IMR-90 (cell line): ENCODE data around the gene PKN3. TPM values are rescaled to one million over a fixed set of nuclear protein-coding genes. Genes with fewer than 3 reads are reported as not detected.
"Not testable (repeated sequence)": the region's sequence is repeated elsewhere in the genome, so short reads cannot be mapped to it uniquely, and the experiment has no call there.

Experiments
- ATAC-seq: fragments of 200-7000 bp; cut with Tn5 transposase; 2 replicates; pipeline ENCODE4 v1.9.1; 2020; ENCODE audit warnings: low read depth, mild to moderate bottlenecking, moderate library complexity
- BruUV-seq: library from RNA; stranded (reverse); fragments of 400-500 nt; replicated peaks from 2 replicates; lab custom pipeline; 2021; lab: Mats Ljungman, UMichigan
- CTCF ChIA-PET: fragments of 300-600 bp; formaldehyde crosslinking; extraction: SDS; loops from one replicate; lab custom pipeline; 2021; ENCODE audit warnings: antibody characterized with exemption; lab: Yijun Ruan, JAX
- POLR2A ChIA-PET: fragments of 300-600 bp; sonication (Branson Sonifier 250); formaldehyde crosslinking; loops from one replicate; lab custom pipeline; 2022; ENCODE audit warnings: antibody characterized with exemption; ENCODE audit not compliant: unreplicated experiment; lab: Charles Lee
- DNase-seq: peaks from one replicate; pipeline ENCODE4 v3.0.0; 2013
- H2AFZ ChIP-seq: replicated peaks from 2 replicates; pipeline ENCODE3; 2013; ENCODE audit warnings: low read length, mild to moderate bottlenecking; ENCODE audit not compliant: poor library complexity
- H2AK5ac ChIP-seq: 2 replicates; pipeline ENCODE4 v1.6.1; 2013; ENCODE audit warnings: low read depth, low read length, inconsistent platforms
- H2AK9ac ChIP-seq: replicated peaks from 2 replicates; pipeline ENCODE3; 2013; ENCODE audit warnings: mild to moderate bottlenecking, low read depth, low read length, moderate library complexity; ENCODE audit not compliant: poor library complexity
- H2BK120ac ChIP-seq: 2 replicates; pipeline ENCODE4 v1.6.1; 2013; ENCODE audit warnings: low read depth, low read length, inconsistent platforms
- H2BK15ac ChIP-seq: 3 replicates; pipeline ENCODE4 v1.6.1; 2013; ENCODE audit warnings: low read depth, low read length, inconsistent platforms
- H2BK20ac ChIP-seq: 2 replicates; pipeline ENCODE4 v1.6.1; 2013; ENCODE audit warnings: low read depth, mild to moderate bottlenecking, inconsistent platforms, low read length, moderate library complexity
- H2BK5ac ChIP-seq: 2 replicates; pipeline ENCODE4 v1.6.1; 2013; ENCODE audit warnings: mild to moderate bottlenecking, low read depth, low read length, inconsistent platforms; ENCODE audit not compliant: poor library complexity, severe bottlenecking
- H3K14ac ChIP-seq: replicated peaks from 2 replicates; pipeline ENCODE4 v1.6.1; 2013; ENCODE audit warnings: low read depth, low read length, inconsistent platforms
- H3K18ac ChIP-seq: 2 replicates; pipeline ENCODE4 v1.6.1; 2013; ENCODE audit warnings: low read depth, low read length, control low read depth
- H3K23ac ChIP-seq: 2 replicates; pipeline ENCODE4 v1.6.1; 2013; ENCODE audit warnings: low read depth, low read length, inconsistent platforms
- H3K27ac ChIP-seq: 2 replicates; pipeline ENCODE4 v1.5.1; 2013; ENCODE audit warnings: mild to moderate bottlenecking, control low read depth, low read length; ENCODE audit not compliant: insufficient read depth
- H3K27me3 ChIP-seq: 2 replicates; pipeline ENCODE4 v1.6.1; 2013; ENCODE audit warnings: low read length; ENCODE audit not compliant: control insufficient read depth, insufficient read depth
- H3K36me3 ChIP-seq: 2 replicates; pipeline ENCODE4 v1.6.1; 2013; ENCODE audit warnings: low read length, mixed read lengths; ENCODE audit not compliant: control insufficient read depth, insufficient read depth
- H3K4ac ChIP-seq: 2 replicates; pipeline ENCODE4 v1.6.1; 2013; ENCODE audit warnings: low read depth, low read length, inconsistent platforms
- H3K4me1 ChIP-seq: 2 replicates; pipeline ENCODE4 v1.6.1; 2013; ENCODE audit warnings: low read length, mixed read lengths; ENCODE audit not compliant: control insufficient read depth, insufficient read depth
- H3K4me2 ChIP-seq: 2 replicates; pipeline ENCODE4 v1.6.1; 2013; ENCODE audit warnings: low read depth, mild to moderate bottlenecking, control low read depth, low read length, moderate library complexity
- H3K4me3 ChIP-seq: 2 replicates; pipeline ENCODE4 v1.5.1; 2013; ENCODE audit warnings: low read depth, mild to moderate bottlenecking, control low read depth, low read length, moderate library complexity; ENCODE audit not compliant: insufficient read depth
- H3K56ac ChIP-seq: 2 replicates; pipeline ENCODE4 v1.6.1; 2013; ENCODE audit warnings: low read length, inconsistent platforms; ENCODE audit not compliant: insufficient read depth; ENCODE audit errors: extremely low read depth
- H3K79me1 ChIP-seq, 2 experiments: 2 replicates each; pipeline ENCODE4 v1.6.1; 2013; ENCODE audit warnings: low read length in 2 of 2, inconsistent platforms in 1 of 2, low read depth in 1 of 2
- H3K9ac ChIP-seq: 2 replicates; pipeline ENCODE4 v1.6.1; 2013; ENCODE audit warnings: low read depth, low read length, control low read depth
- H3K9me1 ChIP-seq: 2 replicates; pipeline ENCODE4 v1.6.1; 2013; ENCODE audit warnings: low read length, inconsistent platforms; ENCODE audit not compliant: insufficient read depth
- H3K9me3 ChIP-seq: 2 replicates; pipeline ENCODE4 v1.6.1; 2013; ENCODE audit warnings: low read length; ENCODE audit not compliant: control insufficient read depth, insufficient read depth
- H4K20me1 ChIP-seq: 2 replicates; pipeline ENCODE4 v1.6.1; 2013; ENCODE audit warnings: low read length, inconsistent platforms; ENCODE audit not compliant: insufficient read depth
- H4K5ac ChIP-seq: 2 replicates; pipeline ENCODE4 v1.6.1; 2013; ENCODE audit warnings: mild to moderate bottlenecking, low read depth, low read length, control low read depth
- H4K8ac ChIP-seq, 2 experiments: 2 replicates each; pipeline ENCODE4 v1.6.1; 2013; ENCODE audit warnings: low read depth in 2 of 2, low read length in 2 of 2, control low read depth in 1 of 2, inconsistent platforms in 1 of 2
- H4K91ac ChIP-seq: 2 replicates; pipeline ENCODE4 v1.6.1; 2013; ENCODE audit warnings: low read depth, low read length, inconsistent platforms; ENCODE audit not compliant: insufficient read depth
- WGBS, 2 experiments: methylation state at CpG; one replicate each; pipeline versions ENCODE4 v1.1.5 to v1.1.7; 2013; ENCODE audit warnings: missing lambda C conversion rate in 2 of 2; ENCODE audit not compliant: insufficient read length in 1 of 2; ENCODE audit errors: extremely low coverage in 2 of 2; 5-methylcytosine and 5-hydroxymethylcytosine counted together
- dilution Hi-C: fragments of 300-500 bp; cut with HindIII; formaldehyde crosslinking; loops from one replicate; pipeline ENCODE4 v1.14.3; 2018; ENCODE audit warnings: low sequenced_read_pairs; ENCODE audit not compliant: unreplicated experiment
- in situ Hi-C: fragments of 300-500 bp; cut with MboI; formaldehyde crosslinking; loops from 3 replicates; pipeline ENCODE4 v1.14.3; 2019; ENCODE audit warnings: low sequenced_read_pairs, inconsistent platforms, mixed read lengths
- intact Hi-C: fragments of 100-400 bp; cut with micrococcal nuclease; formaldehyde crosslinking; loops from 2 replicates; pipeline ENCODE4 v1.10.0; 2022
- polyA plus RNA-seq, 3 experiments: library from polyadenylated mRNA; depleted of rRNA; stranded (reverse); fragments of >200 nt; gene quantifications; 2 replicates each; pipeline ENCODE4 v1.2.3, GENCODE V29; 2012; ENCODE audit warnings: low replicate concordance in 1 of 3
- total RNA-seq: library from RNA; depleted of rRNA; stranded (reverse); fragments of >200 nt; gene quantifications from 2 replicates; pipeline ENCODE4 v1.2.3, GENCODE V29; 2012

The PKN3 gene
- total and polyA plus RNA-seq, 2 of the 4 experiments (the other 2 are of a cell fraction) = 1.6 to 3.8 TPM

GRCh38 chr9:128699096-128699795 is 3.1 kb upstream of the PKN3 start:
- H3K27ac ChIP-seq, H3K23ac ChIP-seq, dilution Hi-C loops, POLR2A ChIA-PET, CTCF ChIA-PET, BruUV-seq, H2BK20ac ChIP-seq, H3K14ac ChIP-seq, H2AK9ac ChIP-seq, H4K5ac ChIP-seq, H4K91ac ChIP-seq, H3K4me3 ChIP-seq, H3K56ac ChIP-seq, H2AFZ ChIP-seq, H3K18ac ChIP-seq, H2BK15ac ChIP-seq, H2AK5ac ChIP-seq, H4K20me1 ChIP-seq, H3K4ac ChIP-seq, H3K4me1 ChIP-seq, DNase-seq, H3K9ac ChIP-seq, ATAC-seq, H3K27me3 ChIP-seq, H4K8ac ChIP-seq, H3K9me3 ChIP-seq, H2BK5ac ChIP-seq, in situ Hi-C loops, H3K4me2 ChIP-seq, H2BK120ac ChIP-seq: not testable (repeated sequence)
- H3K36me3 ChIP-seq = peaks cover 13% of the 10 kb centered on the region
- H3K9me1 ChIP-seq = peaks cover 11% of the 10 kb centered on the region
- peaks cover 6 to 42% of the 10 kb centered on the region in 2 experiments for H3K79me1 ChIP-seq
- intact Hi-C loops = loop anchor here (10.0 kb wide), 1 partner anchor 124 kb away; no protein-coding TSS in a partner anchor
- WGBS, 2 experiments = 96% methylated on average over 16 of the region's 30 CpGs; no CpG with 5 or more reads in 1 of the 2 experiments
